WTC11 (cell line): ENCODE measurements around the gene DAW1.

ENCODE experiments used
- ATF1 ChIP-seq: sonication (generic); formaldehyde crosslinking; IDR thresholded peaks from 2 replicates; pipeline ENCODE4 v1.8.1; 2023; ENCODE audit warnings: mild to moderate bottlenecking, moderate library complexity, missing genetic modification reagents
- CBFB ChIP-seq: sonication (generic); formaldehyde crosslinking; IDR thresholded peaks from 2 replicates; pipeline ENCODE4 v1.8.1; 2022; ENCODE audit warnings: mild to moderate bottlenecking, low read depth, missing genetic modification reagents
- IRF2 ChIP-seq: sonication (generic); formaldehyde crosslinking; IDR thresholded peaks from 2 replicates; pipeline ENCODE4 v1.8.0; 2022; ENCODE audit warnings: low read depth, missing genetic modification reagents, borderline replicate concordance
- TEAD4 ChIP-seq: sonication (generic); formaldehyde crosslinking; IDR thresholded peaks from 2 replicates; pipeline ENCODE4 v1.8.0; 2022; ENCODE audit warnings: mild to moderate bottlenecking, missing genetic modification reagents
- TF ChIP-seq, protein P1 (sequence below): fragments of 200-600 bp; IDR thresholded peaks from 2 replicates; pipeline ENCODE4 v1.8.0; 2022; ENCODE audit warnings: antibody characterized with exemption

DNA sequence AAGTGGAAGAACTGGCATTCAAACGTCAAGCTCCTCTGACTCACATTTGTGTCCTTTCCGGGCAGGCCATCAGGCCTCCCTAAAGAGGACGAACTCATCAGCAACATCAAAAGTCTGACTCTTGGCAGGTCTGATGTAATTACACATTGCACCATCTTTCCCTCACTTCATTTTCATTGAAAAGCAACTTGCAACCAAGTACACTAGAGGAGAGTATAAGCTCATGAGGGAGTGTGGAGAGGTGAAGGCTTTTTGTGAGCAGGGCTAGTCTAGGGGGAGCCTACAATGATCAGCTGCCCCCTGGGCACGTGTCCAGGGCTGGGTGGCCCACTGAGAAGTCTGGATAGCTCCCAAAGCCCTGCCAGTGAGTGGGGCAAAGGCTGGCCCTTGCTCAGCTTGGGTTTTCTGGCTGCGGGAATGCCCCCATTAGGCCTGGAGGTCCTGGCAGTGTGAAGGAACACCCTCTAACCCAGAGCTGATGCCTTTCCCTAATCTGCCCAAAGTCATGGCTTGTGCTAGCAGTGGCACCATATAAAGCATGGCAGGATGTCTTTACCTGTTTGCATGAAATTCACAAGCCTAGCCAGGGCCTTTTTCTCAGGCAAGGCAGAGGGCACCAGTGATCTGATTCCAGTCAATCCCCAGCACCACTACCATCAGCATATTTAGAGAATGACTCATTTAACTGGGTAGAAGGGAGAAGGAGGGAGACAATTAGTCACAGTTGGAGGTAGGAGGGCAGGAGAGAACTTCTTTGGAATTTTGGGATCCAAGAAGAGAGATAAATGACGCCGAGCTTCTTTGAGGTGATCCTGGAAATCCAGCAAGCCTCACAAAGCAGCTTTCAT is 8.5 kb upstream of the DAW1 start:
- TF ChIP-seq, protein P1, sequence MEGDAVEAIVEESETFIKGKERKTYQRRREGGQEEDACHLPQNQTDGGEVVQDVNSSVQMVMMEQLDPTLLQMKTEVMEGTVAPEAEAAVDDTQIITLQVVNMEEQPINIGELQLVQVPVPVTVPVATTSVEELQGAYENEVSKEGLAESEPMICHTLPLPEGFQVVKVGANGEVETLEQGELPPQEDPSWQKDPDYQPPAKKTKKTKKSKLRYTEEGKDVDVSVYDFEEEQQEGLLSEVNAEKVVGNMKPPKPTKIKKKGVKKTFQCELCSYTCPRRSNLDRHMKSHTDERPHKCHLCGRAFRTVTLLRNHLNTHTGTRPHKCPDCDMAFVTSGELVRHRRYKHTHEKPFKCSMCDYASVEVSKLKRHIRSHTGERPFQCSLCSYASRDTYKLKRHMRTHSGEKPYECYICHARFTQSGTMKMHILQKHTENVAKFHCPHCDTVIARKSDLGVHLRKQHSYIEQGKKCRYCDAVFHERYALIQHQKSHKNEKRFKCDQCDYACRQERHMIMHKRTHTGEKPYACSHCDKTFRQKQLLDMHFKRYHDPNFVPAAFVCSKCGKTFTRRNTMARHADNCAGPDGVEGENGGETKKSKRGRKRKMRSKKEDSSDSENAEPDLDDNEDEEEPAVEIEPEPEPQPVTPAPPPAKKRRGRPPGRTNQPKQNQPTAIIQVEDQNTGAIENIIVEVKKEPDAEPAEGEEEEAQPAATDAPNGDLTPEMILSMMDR: no peak
- TF ChIP-seq IRF2 (CRISPR knock-in tag) (no peak), TEAD4 (CRISPR knock-in tag) (no peak), CBFB (CRISPR knock-in tag) (no peak), ATF1 (CRISPR knock-in tag) (no peak)
